Endodermal cell (in vitro differentiated cells): Measurements from ENCODE around the gene OR8D4. TPM values are rescaled to one million over a fixed set of nuclear protein-coding genes. Genes with fewer than 3 reads are reported as not detected.

ENCODE experiments used
- DNase-seq: peaks from one replicate; pipeline ENCODE4 v3.0.0-alpha.2; 2017
- H3K27ac ChIP-seq: 2 replicates; pipeline ENCODE4 v1.5.1; 2013; ENCODE audit warnings: mild to moderate bottlenecking, low read depth, low read length, moderate library complexity
- H3K27me3 ChIP-seq: 2 replicates; pipeline ENCODE4 v1.6.1; 2013; ENCODE audit warnings: mild to moderate bottlenecking, low read length, moderate library complexity; ENCODE audit not compliant: insufficient read depth, control insufficient read depth, poor library complexity, severe bottlenecking
- H3K36me3 ChIP-seq: 2 replicates; pipeline ENCODE4 v1.7.0; 2013; ENCODE audit warnings: mild to moderate bottlenecking, low read length, moderate library complexity; ENCODE audit not compliant: control insufficient read depth, insufficient read depth
- H3K4me1 ChIP-seq: one replicate; pipeline ENCODE4 v1.7.0; 2013; ENCODE audit warnings: low read length; ENCODE audit not compliant: control insufficient read depth, insufficient read depth
- H3K4me3 ChIP-seq: 2 replicates; pipeline ENCODE4 v1.5.1; 2013; ENCODE audit warnings: mild to moderate bottlenecking, low read length, moderate library complexity
- H3K9ac ChIP-seq: 2 replicates; pipeline ENCODE4 v1.6.1; 2013; ENCODE audit warnings: mild to moderate bottlenecking, low read length, moderate library complexity; ENCODE audit not compliant: poor library complexity, severe bottlenecking; ENCODE audit errors: extremely low read depth
- H3K9me3 ChIP-seq: 2 replicates; pipeline ENCODE4 v1.6.1; 2013; ENCODE audit warnings: mild to moderate bottlenecking, low read length, moderate library complexity; ENCODE audit not compliant: control insufficient read depth
- H3K27ac Mint-ChIP-seq: 2 replicates; pipeline ENCODE4 v1.8.0; 2020; ENCODE audit warnings: mixed read lengths
- H3K27me3 Mint-ChIP-seq: 2 replicates; pipeline ENCODE4 v1.8.0; 2021; ENCODE audit warnings: mild to moderate bottlenecking, mixed read lengths; ENCODE audit not compliant: insufficient read depth
- H3K36me3 Mint-ChIP-seq: 2 replicates; pipeline ENCODE4 v1.8.0; 2020; ENCODE audit warnings: low read depth, mixed read lengths
- H3K4me1 Mint-ChIP-seq: 2 replicates; pipeline ENCODE4 v1.8.0; 2020; ENCODE audit warnings: mixed read lengths
- H3K4me3 Mint-ChIP-seq: 2 replicates; pipeline ENCODE4 v1.8.0; 2020; ENCODE audit warnings: mild to moderate bottlenecking, moderate library complexity, mixed read lengths
- H3K9me3 Mint-ChIP-seq: 2 replicates; pipeline ENCODE4 v1.8.0; 2020; ENCODE audit warnings: mild to moderate bottlenecking, mixed read lengths
- WGBS, 2 experiments: methylation state at CpG; one replicate each; pipeline versions ENCODE4 v1.1.5 to v1.1.7; 2013; ENCODE audit warnings: missing lambda C conversion rate in 2 of 2, mixed read lengths in 1 of 2; ENCODE audit not compliant: insufficient coverage in 1 of 2, insufficient read length in 1 of 2; 5-methylcytosine and 5-hydroxymethylcytosine counted together
- total RNA-seq, 2 donors: library from RNA; stranded (reverse); fragmentation: NEBNext Ultra II Directional in 1 of 2; extraction: Animal tissue kit (Norgen Biotek cat#: 25700) in 1 of 2; gene quantifications; 2 replicates in 1 of 2; 3 replicates in 1 of 2; pipeline ENCODE4 v1.2.1, GENCODE V29; 2021
- TF ChIP-seq, protein P1 (sequence below): fragments of 200-600 bp; sonication (generic); conservative IDR thresholded peaks from 2 replicates; pipeline ENCODE4 v1.5.0; 2021; ENCODE audit warnings: antibody characterized with exemption, mild to moderate bottlenecking

The OR8D4 gene
- total RNA-seq, 2 donors from 2014 or later: 0.13 TPM; not detected in 1

DNA sequence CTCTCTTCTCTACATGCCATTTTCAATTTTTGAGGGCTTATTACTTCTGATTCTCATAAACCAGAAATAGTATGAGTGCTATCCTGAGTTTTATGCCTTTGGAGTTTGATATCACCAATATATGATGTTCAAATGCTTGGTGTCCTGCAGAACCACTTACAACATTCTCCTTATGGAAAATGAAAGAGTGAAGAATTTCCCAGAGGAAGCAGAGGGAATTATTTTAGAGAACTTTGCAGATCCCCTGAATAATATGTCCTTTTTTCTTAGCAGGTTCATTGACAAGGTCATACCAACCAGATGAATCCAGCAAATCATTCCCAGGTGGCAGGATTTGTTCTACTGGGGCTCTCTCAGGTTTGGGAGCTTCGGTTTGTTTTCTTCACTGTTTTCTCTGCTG, 37.4 kb downstream of the OR8D4 start, which contains the start of gene OR4D5:
Gene OR4D5 (plus strand): TSS at position 301 of the 400 bp plus-strand sequence. CDS start 0 bp downstream, at position 301.
- Mint-ChIP-seq H3K27me3 (no peaks in the 10 kb centered on the region), H3K4me3 (no peak within 1 kb of the TSS), H3K36me3 (no peaks in the 10 kb centered on the region), H3K9me3 (no peaks in the 10 kb centered on the region), H3K4me1 (no peaks in the 10 kb centered on the region), H3K27ac (no peak within 1 kb of the TSS)
- no peaks in the 10 kb centered on the region for H3K4me1 ChIP-seq
- no peaks in the 10 kb centered on the region for H3K9me3 ChIP-seq
- no peaks in the 10 kb centered on the region for H3K36me3 ChIP-seq
- no peaks in the 10 kb centered on the region for H3K27me3 ChIP-seq
- DNase-seq: no peak
- no peak within 1 kb of the TSS for H3K4me3 ChIP-seq
- TF ChIP-seq, protein P1, sequence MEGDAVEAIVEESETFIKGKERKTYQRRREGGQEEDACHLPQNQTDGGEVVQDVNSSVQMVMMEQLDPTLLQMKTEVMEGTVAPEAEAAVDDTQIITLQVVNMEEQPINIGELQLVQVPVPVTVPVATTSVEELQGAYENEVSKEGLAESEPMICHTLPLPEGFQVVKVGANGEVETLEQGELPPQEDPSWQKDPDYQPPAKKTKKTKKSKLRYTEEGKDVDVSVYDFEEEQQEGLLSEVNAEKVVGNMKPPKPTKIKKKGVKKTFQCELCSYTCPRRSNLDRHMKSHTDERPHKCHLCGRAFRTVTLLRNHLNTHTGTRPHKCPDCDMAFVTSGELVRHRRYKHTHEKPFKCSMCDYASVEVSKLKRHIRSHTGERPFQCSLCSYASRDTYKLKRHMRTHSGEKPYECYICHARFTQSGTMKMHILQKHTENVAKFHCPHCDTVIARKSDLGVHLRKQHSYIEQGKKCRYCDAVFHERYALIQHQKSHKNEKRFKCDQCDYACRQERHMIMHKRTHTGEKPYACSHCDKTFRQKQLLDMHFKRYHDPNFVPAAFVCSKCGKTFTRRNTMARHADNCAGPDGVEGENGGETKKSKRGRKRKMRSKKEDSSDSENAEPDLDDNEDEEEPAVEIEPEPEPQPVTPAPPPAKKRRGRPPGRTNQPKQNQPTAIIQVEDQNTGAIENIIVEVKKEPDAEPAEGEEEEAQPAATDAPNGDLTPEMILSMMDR: no peak
- H3K9ac ChIP-seq: no peak within 1 kb of the TSS
- no peak within 1 kb of the TSS for H3K27ac ChIP-seq
- 100% methylated on average over 1 of the region's 1 CpG; no CpG with 5 or more reads in 1 of the 2 experiments for WGBS, 2 experiments

DNA sequence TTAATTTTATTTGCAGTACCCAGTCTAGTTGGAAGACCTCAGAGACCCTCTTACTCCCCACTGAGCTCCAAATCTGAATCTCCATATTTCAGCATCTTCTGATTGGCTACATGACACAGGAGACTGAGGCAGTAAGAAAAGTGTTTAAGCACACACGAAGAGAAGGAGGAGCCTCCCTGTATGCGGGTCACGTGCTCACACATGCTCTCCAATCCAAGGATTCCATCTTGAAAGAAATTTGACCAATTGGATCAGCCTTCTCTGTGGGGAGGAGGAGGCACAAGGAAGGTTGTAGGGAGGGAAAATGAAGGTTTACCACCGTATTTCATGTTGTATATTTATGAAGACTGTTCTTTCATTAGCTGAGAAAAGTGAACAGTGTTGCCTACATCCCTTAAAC, 40.4 kb downstream of the OR8D4 start:
- no peaks in the 10 kb centered on the region for H3K36me3 ChIP-seq
- H3K27me3 ChIP-seq: no peaks in the 10 kb centered on the region
- no peak for DNase-seq
- H3K9ac ChIP-seq: no peak overlapping the region
- WGBS, 2 experiments: 97 to 100% methylated on average over 1 to 4 of the region's 4 CpGs
- H3K4me3 ChIP-seq: no peak overlapping the region
- H3K36me3 Mint-ChIP-seq: no peaks in the 10 kb centered on the region
- no peaks in the 10 kb centered on the region for H3K4me1 ChIP-seq
- no peak overlapping the region for H3K27ac ChIP-seq
- no peaks in the 10 kb centered on the region for H3K27me3 Mint-ChIP-seq
- no peak overlapping the region for H3K27ac Mint-ChIP-seq
- TF ChIP-seq, protein P1: no peak
- no peaks in the 10 kb centered on the region for H3K9me3 ChIP-seq
- H3K4me3 Mint-ChIP-seq: no peak overlapping the region
- H3K4me1 Mint-ChIP-seq: no peaks in the 10 kb centered on the region
- H3K9me3 Mint-ChIP-seq: no peaks in the 10 kb centered on the region

DNA sequence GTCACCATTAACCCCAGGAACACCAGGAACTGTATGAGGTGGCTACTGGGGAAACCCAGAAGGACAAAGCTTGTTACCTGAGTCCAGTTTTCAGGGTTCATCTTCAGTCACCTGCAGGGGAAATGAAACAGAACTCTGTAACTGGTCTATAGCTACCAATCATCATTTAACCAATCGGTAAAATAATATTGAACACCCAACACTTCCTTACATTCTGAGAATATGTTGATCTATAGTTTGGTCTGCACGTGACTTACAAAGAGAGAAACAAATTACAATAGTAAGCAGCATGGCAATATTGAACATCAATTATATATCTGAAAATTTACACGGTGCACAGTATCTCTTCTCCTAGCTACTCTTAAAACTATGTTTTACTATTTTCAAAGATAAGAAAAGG, 41.8 kb downstream of the OR8D4 start, which contains the start of gene OR6T1:
Gene OR6T1 (minus strand): TSS at position 101 of the 400 bp plus-strand sequence. CDS start 0 bp downstream, at position 101.
- Mint-ChIP-seq H3K27ac (no peak within 1 kb of the TSS), H3K9me3 (no peaks in the 10 kb centered on the region), H3K4me3 (no peak within 1 kb of the TSS), H3K27me3 (no peaks in the 10 kb centered on the region), H3K36me3 (no peaks in the 10 kb centered on the region), H3K4me1 (no peaks in the 10 kb centered on the region)
- 86 to 100% methylated on average over 1 to 2 of the region's 3 CpGs for WGBS, 2 experiments
- no peaks in the 10 kb centered on the region for H3K4me1 ChIP-seq
- no peak within 1 kb of the TSS for H3K27ac ChIP-seq
- no peak within 1 kb of the TSS for H3K9ac ChIP-seq
- no peaks in the 10 kb centered on the region for H3K27me3 ChIP-seq
- no peak for DNase-seq
- no peaks in the 10 kb centered on the region for H3K36me3 ChIP-seq
- H3K9me3 ChIP-seq: no peaks in the 10 kb centered on the region
- no peak within 1 kb of the TSS for H3K4me3 ChIP-seq
- TF ChIP-seq, protein P1: no peak
